ENCODE results near the gene CAMSAP1.

The CAMSAP1 gene

DNA sequence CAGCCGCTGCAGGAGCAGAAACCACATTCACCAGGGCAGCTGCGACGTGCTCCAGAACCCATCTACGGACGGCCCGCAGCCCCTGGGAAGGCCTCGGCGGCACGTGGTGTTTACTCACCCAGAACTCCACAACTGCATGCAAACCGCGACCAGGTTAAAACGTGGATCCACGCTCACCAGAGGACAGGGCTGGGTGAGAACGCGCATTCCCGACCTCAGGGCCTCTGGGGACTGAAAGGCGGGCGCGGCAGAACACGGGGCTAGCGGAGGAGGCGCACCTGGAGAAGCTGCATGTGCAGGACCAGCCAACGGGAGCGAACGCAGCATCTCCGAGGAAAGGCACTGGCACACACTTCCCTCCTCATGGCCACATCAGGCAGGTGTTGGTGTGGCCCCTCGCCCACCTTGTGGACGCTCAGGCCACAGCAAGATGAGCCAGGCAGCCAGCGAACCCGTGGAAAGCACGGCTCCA, 24.0 kb upstream of the CAMSAP1 start:
- TF ChIP-seq, protein P1, sequence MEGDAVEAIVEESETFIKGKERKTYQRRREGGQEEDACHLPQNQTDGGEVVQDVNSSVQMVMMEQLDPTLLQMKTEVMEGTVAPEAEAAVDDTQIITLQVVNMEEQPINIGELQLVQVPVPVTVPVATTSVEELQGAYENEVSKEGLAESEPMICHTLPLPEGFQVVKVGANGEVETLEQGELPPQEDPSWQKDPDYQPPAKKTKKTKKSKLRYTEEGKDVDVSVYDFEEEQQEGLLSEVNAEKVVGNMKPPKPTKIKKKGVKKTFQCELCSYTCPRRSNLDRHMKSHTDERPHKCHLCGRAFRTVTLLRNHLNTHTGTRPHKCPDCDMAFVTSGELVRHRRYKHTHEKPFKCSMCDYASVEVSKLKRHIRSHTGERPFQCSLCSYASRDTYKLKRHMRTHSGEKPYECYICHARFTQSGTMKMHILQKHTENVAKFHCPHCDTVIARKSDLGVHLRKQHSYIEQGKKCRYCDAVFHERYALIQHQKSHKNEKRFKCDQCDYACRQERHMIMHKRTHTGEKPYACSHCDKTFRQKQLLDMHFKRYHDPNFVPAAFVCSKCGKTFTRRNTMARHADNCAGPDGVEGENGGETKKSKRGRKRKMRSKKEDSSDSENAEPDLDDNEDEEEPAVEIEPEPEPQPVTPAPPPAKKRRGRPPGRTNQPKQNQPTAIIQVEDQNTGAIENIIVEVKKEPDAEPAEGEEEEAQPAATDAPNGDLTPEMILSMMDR (IDR thresholded peaks at IDR 0.05; ENCODE audit: unreplicated experiment in 3 of 3): no peak
- no peak overlapping the region for H3K27ac Mint-ChIP-seq
- no peak overlapping the region for H3K4me3 Mint-ChIP-seq
- H3K27me3 Mint-ChIP-seq (ENCODE audit: low read depth): no peaks in the 10 kb centered on the region
- H3K36me3 Mint-ChIP-seq (ENCODE audit: low read depth): peaks cover 43% of the 10 kb centered on the region
- H3K9me3 Mint-ChIP-seq: peaks cover 3% of the 10 kb centered on the region
- H3K4me1 Mint-ChIP-seq: no peaks in the 10 kb centered on the region

DNA sequence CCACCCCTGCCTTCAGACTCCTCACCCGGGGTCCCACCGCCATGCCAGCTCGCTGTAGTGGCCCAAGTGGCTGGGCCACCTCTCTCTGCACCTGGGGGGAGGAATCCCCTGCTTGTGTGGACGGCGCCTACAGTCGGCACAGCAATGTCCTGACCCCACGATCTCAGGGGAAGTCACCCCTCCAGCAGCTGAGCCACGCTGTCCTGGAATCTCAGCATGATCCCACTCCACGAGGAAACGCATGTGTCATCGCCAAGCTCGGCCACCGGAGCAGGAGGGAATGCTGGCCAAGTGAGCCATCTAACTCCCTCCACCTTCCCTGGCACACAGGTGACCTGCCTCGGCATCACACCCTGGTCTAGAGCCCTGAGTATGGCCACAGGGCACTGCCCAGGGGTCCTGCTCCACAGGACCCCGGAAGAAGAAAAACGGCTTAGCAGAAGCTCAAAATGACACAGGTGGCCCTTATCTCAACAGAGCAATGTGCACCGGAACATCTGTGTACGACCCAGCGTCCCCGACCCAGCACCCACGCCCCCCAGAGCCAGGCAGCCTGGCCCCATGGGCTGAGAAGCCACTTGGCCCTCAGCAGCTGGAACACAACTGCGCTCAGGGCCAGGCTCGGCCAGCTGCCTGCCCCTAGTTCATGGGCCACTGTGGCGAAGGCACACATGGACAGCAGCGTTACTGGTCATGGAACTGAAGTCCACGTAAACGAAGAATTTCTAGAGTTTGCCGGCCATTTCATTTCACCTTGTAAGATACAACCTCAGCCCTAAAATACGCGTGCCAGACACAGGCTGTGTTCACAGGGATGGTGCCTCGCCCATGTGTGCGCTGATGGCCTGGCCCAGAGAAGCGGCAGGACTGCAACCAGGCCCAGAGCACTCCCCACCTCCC, 23.4 kb upstream of the CAMSAP1 start:
- Mint-ChIP-seq H3K27ac (no peak overlapping the region), H3K9me3 (peaks cover 3% of the 10 kb centered on the region), H3K4me3 (no peak overlapping the region), H3K4me1 (no peaks in the 10 kb centered on the region), H3K36me3 (ENCODE audit: low read depth) (peaks cover 37% of the 10 kb centered on the region), H3K27me3 (ENCODE audit: low read depth) (no peaks in the 10 kb centered on the region)
- TF ChIP-seq, protein P1 (IDR thresholded peaks at IDR 0.05; ENCODE audit: unreplicated experiment in 3 of 3): no peak

DNA sequence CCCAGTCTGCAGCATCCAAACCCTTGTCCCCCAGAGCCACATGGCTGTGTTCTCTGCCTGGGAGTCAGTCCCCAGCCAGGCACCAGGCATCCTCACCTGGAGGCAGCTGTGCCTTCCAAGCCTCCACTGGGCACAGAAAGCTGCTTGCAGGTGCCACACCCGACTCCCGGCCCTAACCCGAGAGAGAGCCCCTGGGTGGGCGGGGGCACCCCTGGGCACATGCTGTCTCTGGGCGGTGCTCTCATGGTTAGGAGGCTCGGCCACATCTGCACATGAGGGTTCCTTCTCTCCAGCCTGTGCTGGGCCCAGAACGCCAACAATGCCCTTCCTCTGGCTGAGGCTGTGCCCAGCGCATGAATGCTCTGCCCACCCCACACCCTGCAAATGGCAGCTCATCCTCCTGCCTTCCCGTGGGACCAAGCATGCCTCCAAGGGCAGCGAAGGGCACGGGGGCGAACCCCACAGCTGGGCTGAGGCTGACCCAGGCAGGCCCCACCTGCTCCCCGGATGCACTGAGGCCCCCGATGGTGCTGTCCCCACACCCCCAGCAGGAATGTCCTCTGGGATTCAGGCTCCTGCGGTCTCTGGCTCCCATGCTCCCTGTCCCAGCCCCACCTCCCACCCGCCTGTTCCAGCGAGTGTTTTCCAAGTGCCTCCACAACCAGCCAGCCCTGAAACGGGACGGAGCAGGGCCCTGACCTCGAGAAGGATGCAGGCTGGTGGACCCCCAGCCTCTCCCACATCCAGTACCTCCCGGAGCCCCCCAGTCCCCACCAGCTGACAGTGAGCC, 22.5 kb upstream of the CAMSAP1 start:
- TF ChIP-seq, protein P1 (IDR thresholded peaks at IDR 0.05; ENCODE audit: unreplicated experiment in 3 of 3): no peak
- no peak overlapping the region for H3K4me3 Mint-ChIP-seq
- H3K27me3 Mint-ChIP-seq (ENCODE audit: low read depth): no peaks in the 10 kb centered on the region
- H3K4me1 Mint-ChIP-seq: no peaks in the 10 kb centered on the region
- H3K36me3 Mint-ChIP-seq (ENCODE audit: low read depth): peaks cover 32% of the 10 kb centered on the region
- no peak overlapping the region for H3K27ac Mint-ChIP-seq
- H3K9me3 Mint-ChIP-seq: no peaks in the 10 kb centered on the region

DNA sequence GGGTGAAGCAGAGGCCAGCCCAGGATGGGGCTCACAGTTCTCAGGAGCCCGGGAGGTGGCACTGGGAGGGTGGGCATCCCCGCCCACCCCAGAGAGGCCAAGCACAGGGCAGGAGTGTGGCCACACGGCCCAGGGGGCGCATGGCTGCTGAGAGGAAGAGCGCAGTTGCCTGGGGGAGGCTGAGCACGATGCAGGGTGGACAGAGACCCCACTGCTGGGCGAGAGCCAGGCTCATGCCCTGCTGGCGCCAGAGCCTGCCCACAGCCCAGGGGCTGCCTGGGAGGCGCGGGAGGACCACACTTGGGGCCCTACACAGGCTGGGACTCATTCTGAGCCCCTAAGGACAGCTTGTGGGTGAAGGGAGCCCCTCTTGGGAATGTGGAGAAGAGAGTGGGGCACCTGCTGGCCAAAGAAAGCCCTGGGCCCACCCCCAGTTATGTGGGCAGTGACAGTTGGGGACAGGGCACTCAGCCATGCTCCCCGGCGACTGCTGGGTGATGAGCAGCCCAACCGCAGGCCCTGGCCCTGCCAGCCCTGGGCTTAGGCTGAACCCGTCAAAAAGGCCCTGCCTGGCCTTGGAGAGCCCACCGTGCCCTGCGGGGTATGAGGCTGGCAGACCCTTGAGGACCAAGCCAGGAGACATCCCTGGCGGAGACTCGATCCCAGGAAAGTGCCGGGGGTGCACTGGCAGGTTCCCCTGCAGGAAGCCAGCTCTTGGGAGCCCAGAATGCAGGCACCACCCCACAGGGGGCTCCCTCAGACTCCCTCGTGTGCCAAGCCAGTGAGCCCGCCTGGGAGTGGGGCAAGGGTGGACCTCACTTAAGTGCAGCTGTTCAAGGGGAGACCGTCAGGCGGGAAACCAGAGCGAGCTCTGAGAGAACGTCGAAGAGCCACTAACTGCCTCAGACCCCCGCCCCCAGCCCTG, 21.6 kb upstream of the CAMSAP1 start:
- Mint-ChIP-seq H3K9me3 (no peaks in the 10 kb centered on the region), H3K36me3 (ENCODE audit: low read depth) (peaks cover 29% of the 10 kb centered on the region), H3K27me3 (ENCODE audit: low read depth) (no peaks in the 10 kb centered on the region), H3K4me1 (no peaks in the 10 kb centered on the region), H3K4me3 (no peak overlapping the region), H3K27ac (no peak overlapping the region)
- TF ChIP-seq, protein P1 (IDR thresholded peaks at IDR 0.05; ENCODE audit: unreplicated experiment in 3 of 3): no peak

DNA sequence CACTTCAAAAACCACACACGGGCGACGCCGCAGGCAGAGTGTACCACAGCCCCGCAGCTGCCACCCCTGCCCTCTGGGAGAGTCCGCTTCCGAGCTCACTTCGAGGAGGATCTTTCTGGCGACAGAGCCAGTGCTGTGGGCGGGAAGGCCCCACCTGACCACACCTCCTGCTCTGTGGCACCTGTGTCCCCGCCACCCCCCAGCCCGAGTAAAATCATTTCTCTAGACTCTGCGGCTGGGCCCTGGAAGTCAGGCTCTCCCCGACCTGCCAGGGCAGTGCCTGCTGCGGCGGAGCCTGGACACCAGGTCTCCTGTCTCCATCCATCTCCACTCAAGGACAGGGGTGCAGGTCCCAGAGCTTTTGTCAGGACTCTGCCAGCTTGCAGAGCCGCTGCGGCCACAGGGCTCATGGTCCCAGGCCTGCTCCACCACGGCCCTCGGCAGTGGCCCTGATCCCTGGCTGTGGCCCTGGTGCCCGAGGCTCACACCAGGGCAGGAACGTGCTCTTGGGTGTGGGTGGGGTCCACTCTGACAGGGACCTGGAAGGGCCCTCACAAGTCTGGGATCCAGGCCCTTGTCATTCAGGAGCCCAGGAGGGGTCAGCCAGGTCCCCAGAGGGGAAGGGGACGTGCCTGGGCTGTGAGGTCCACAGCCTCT, 20.9 kb upstream of the CAMSAP1 start:
- Mint-ChIP-seq H3K27me3 (ENCODE audit: low read depth) (no peaks in the 10 kb centered on the region), H3K36me3 (ENCODE audit: low read depth) (peaks cover 21% of the 10 kb centered on the region), H3K4me3 (no peak overlapping the region), H3K4me1 (no peaks in the 10 kb centered on the region), H3K9me3 (no peaks in the 10 kb centered on the region), H3K27ac (no peak overlapping the region)
- TF ChIP-seq, protein P1 (IDR thresholded peaks at IDR 0.05; ENCODE audit: unreplicated experiment in 3 of 3): no peak
